WTC11 (cell line): ENCODE measurements around the gene PHC3.

Source experiments
- CTCF ChIP-seq: fragments of 200-600 bp; IDR thresholded peaks from 2 replicates; pipeline ENCODE4 v1.8.0; 2022; ENCODE audit warnings: antibody characterized with exemption
- TEAD1 ChIP-seq: sonication (generic); formaldehyde crosslinking; IDR thresholded peaks from 2 replicates; pipeline ENCODE4 v1.8.0; 2022; ENCODE audit warnings: mild to moderate bottlenecking, missing genetic modification reagents

GRCh38 chr3:170111147-170111771, 70.3 kb downstream of the PHC3 start:
- TF ChIP-seq TEAD1 (CRISPR knock-in tag) = no peak
- no peak for TF ChIP-seq CTCF
